ENCODE data around the gene VAMP5. TPM values are rescaled to one million over a fixed set of nuclear protein-coding genes. Genes with fewer than 3 reads are reported as not detected.
A peak's percentile ranks its signal among the peaks of the same experiment; 100 is the strongest.

VAMP5 gene
- total and polyA plus RNA-seq, 9 of the 15 experiments (the other 6 are each of a cell fraction or from before 2014, with no cell fraction given): 0.54 to 1.9 (median 1.5) TPM; not detected in 2

DNA sequence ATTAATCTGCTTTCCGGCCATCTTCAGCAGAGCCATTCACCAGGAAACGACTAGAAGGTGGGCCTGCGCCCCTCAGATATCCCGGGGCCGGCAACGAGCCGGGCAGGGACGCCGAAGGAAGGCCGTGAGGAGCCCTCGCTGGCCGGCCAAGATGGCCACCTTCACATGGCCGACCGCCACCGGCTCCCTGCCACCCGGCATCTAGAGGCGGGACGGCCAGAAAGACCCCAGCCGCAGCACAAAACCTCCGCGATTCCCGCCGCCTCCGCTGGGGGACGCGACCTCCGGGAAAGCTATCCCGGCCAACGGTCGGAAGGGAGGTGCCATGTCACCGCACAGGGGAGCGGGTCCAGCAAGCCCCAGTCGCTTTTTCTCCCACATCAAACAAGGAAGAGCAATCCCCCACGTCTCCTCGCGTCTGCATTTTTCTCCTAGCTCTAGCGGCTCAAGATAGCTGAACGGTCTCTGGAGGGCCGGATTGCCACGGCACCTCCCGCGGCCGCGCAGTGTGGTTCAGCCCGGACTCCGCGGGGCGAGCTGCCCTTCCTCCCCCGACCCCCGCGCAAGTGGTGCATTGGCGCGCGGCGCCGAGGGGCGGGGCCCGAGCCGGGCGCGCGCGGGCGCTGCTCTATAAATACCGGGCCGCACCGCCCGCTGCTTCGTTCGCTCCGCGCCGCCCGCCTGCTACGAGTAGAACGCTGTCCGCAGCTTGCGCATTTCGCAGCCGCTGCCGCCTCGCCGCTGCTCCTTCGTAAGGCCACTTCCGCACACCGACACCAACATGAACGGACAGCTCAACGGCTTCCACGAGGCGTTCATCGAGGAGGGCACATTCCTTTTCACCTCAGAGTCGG, 45.5 kb upstream of the VAMP5 start, which contains the start of gene MAT2A (continued):
- TF ChIP-seq ETV6 (IDR thresholded peaks at IDR 0.05; ENCODE audit: borderline replicate concordance in 1 of 2, low read depth in 2 of 2, low read length in 1 of 2): no peak; a peak in 1 of 4 replicates
- peak; percentile 56; the same call in 1 of the 2 replicates for TF ChIP-seq ETV6 (CRISPR knock-in tag; IDR thresholded peaks at IDR 0.05; ENCODE audit: borderline replicate concordance)
- no peak for TF ChIP-seq PRPF4 (IDR thresholded peaks at IDR 0.05; ENCODE audit: insufficient read depth, low read depth, low read length, poor library complexity, severe bottlenecking)
- no peak for TF ChIP-seq MECOM (CRISPR knock-in tag; IDR thresholded peaks at IDR 0.05)
- peak in 1 of 2 experiments; percentile 73; a peak in 2 of 4 replicates for TF ChIP-seq TRIM24 (IDR thresholded peaks at IDR 0.05)
- TF ChIP-seq RBM17 (IDR thresholded peaks at IDR 0.05; ENCODE audit: borderline replicate concordance, low read depth, low read length): no peak
- TF ChIP-seq ESRRB (CRISPR knock-in tag; IDR thresholded peaks at IDR 0.05; ENCODE audit: borderline replicate concordance): no peak
- no peak for TF ChIP-seq TEAD2 (tag; IDR thresholded peaks at IDR 0.05)
- TF ChIP-seq CHCHD3 (CRISPR knock-in tag; IDR thresholded peaks at IDR 0.05): peak; percentile 75; the same call in 1 of the 2 replicates
- no peak for TF ChIP-seq GATA2 (CRISPR knock-in tag; IDR thresholded peaks at IDR 0.05)
- 0 out of 2 replicates have a peak, but pooled peaks have one; percentile 7 for TF ChIP-seq MAFK (IDR thresholded peaks at IDR 0.05; ENCODE audit: low read length)
- peak; percentile 20 to 94; a peak in 3 of 4 replicates for TF ChIP-seq TBL1XR1 (IDR thresholded peaks at IDR 0.05; ENCODE audit: low read length in 2 of 2)
- TF ChIP-seq, protein P1, sequence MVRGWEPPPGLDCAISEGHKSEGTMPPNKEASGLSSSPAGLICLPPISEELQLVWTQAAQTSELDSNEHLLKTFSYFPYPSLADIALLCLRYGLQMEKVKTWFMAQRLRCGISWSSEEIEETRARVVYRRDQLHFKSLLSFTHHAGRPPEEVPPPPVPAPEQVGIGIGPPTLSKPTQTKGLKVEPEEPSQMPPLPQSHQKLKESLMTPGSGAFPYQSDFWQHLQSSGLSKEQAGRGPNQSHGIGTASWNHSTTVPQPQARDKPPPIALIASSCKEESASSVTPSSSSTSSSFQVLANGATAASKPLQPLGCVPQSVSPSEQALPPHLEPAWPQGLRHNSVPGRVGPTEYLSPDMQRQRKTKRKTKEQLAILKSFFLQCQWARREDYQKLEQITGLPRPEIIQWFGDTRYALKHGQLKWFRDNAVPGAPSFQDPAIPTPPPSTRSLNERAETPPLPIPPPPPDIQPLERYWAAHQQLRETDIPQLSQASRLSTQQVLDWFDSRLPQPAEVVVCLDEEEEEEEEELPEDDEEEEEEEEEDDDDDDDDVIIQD (CRISPR knock-in tag; IDR thresholded peaks at IDR 0.05): no peak
- TF ChIP-seq SREBF2 (CRISPR knock-in tag; IDR thresholded peaks at IDR 0.05): 0 out of 2 replicates have a peak, but pooled peaks have one; percentile 67
- TF ChIP-seq, protein P2, sequence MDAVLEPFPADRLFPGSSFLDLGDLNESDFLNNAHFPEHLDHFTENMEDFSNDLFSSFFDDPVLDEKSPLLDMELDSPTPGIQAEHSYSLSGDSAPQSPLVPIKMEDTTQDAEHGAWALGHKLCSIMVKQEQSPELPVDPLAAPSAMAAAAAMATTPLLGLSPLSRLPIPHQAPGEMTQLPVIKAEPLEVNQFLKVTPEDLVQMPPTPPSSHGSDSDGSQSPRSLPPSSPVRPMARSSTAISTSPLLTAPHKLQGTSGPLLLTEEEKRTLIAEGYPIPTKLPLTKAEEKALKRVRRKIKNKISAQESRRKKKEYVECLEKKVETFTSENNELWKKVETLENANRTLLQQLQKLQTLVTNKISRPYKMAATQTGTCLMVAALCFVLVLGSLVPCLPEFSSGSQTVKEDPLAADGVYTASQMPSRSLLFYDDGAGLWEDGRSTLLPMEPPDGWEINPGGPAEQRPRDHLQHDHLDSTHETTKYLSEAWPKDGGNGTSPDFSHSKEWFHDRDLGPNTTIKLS (IDR thresholded peaks at IDR 0.05; ENCODE audit: borderline replicate concordance, low read depth): peak; percentile 75; the same call in 1 of the 2 replicates
- TF ChIP-seq ZNF134 (CRISPR knock-in tag; conservative IDR thresholded peaks at IDR 0.05): peak; percentile 34; the same call in 1 of the 2 replicates
- TF ChIP-seq, protein P3, sequence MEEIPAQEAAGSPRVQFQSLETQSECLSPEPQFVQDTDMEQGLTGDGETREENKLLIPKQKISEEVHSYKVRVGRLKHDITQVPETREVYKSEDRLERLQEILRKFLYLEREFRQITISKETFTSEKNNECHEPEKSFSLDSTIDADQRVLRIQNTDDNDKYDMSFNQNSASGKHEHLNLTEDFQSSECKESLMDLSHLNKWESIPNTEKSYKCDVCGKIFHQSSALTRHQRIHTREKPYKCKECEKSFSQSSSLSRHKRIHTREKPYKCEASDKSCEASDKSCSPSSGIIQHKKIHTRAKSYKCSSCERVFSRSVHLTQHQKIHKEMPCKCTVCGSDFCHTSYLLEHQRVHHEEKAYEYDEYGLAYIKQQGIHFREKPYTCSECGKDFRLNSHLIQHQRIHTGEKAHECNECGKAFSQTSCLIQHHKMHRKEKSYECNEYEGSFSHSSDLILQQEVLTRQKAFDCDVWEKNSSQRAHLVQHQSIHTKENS (CRISPR knock-in tag; IDR thresholded peaks at IDR 0.05): no peak
- TF ChIP-seq BHLHE40 (IDR thresholded peaks at IDR 0.05; ENCODE audit: low read length): peak; percentile 89
- TF ChIP-seq, protein P4, sequence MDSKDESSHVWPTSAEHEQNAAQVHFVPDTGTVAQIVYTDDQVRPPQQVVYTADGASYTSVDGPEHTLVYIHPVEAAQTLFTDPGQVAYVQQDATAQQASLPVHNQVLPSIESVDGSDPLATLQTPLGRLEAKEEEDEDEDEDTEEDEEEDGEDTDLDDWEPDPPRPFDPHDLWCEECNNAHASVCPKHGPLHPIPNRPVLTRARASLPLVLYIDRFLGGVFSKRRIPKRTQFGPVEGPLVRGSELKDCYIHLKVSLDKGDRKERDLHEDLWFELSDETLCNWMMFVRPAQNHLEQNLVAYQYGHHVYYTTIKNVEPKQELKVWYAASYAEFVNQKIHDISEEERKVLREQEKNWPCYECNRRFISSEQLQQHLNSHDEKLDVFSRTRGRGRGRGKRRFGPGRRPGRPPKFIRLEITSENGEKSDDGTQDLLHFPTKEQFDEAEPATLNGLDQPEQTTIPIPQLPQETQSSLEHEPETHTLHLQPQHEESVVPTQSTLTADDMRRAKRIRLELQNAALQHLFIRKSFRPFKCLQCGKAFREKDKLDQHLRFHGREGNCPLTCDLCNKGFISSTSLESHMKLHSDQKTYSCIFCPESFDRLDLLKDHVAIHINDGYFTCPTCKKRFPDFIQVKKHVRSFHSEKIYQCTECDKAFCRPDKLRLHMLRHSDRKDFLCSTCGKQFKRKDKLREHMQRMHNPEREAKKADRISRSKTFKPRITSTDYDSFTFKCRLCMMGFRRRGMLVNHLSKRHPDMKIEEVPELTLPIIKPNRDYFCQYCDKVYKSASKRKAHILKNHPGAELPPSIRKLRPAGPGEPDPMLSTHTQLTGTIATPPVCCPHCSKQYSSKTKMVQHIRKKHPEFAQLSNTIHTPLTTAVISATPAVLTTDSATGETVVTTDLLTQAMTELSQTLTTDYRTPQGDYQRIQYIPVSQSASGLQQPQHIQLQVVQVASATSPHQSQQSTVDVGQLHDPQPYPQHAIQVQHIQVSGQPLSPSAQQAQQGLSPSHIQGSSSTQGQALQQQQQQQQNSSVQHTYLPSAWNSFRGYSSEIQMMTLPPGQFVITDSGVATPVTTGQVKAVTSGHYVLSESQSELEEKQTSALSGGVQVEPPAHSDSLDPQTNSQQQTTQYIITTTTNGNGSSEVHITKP (IDR thresholded peaks at IDR 0.05; ENCODE audit: partially characterized antibody): peak; percentile 100

All from K562 (cell line).